MM.1S (cell line): ENCODE data around the gene TRAPPC4.
"Not testable (repeated sequence)": the region's sequence is repeated elsewhere in the genome, so short reads cannot be mapped to it uniquely, and the experiment has no call there.

Source experiments
- DNase-seq: peaks from one replicate; pipeline ENCODE4 v3.0.0-alpha.2; 2015
- H2AFZ ChIP-seq: fragments of 300-600 bp; sonication (generic); 2 replicates; pipeline ENCODE4 v1.6.0; 2016; ENCODE audit warnings: antibody characterized with exemption, low read length
- H3F3A ChIP-seq: fragments of 300-600 bp; sonication (generic); 2 replicates; pipeline ENCODE4 v1.6.1; 2016; ENCODE audit warnings: mild to moderate bottlenecking, antibody characterized with exemption, low read length, moderate library complexity, mixed read lengths; ENCODE audit not compliant: insufficient read depth
- H3K27ac ChIP-seq: fragments of 300-600 bp; sonication (generic); 2 replicates; pipeline ENCODE4 v1.5.1; 2016; ENCODE audit warnings: mild to moderate bottlenecking, low read length
- H3K27me3 ChIP-seq: fragments of 300-600 bp; sonication (generic); replicated peaks from 2 replicates; pipeline ENCODE4 v1.6.0; 2016; ENCODE audit warnings: low read length; ENCODE audit not compliant: insufficient read depth
- H3K36me3 ChIP-seq: fragments of 300-600 bp; sonication (generic); replicated peaks from 2 replicates; pipeline ENCODE4 v1.6.1; 2016; ENCODE audit warnings: mild to moderate bottlenecking, low read length, mixed read lengths; ENCODE audit not compliant: insufficient read depth
- H3K4me1 ChIP-seq: fragments of 300-600 bp; sonication (generic); 2 replicates; pipeline ENCODE4 v1.6.1; 2016; ENCODE audit warnings: low read length, mixed read lengths
- H3K4me2 ChIP-seq: fragments of 300-600 bp; sonication (generic); 2 replicates; pipeline ENCODE4 v1.6.0; 2016; ENCODE audit warnings: low read depth, low read length
- H3K4me3 ChIP-seq: fragments of 300-600 bp; sonication (generic); 2 replicates; pipeline ENCODE4 v1.5.1; 2016; ENCODE audit warnings: low read length, mixed read lengths
- H3K79me2 ChIP-seq: fragments of 300-600 bp; sonication (generic); 2 replicates; pipeline ENCODE4 v1.6.1; 2016; ENCODE audit warnings: mixed run types, low read length, mixed read lengths
- H3K9ac ChIP-seq: fragments of 300-600 bp; sonication (generic); 2 replicates; pipeline ENCODE4 v1.6.1; 2016; ENCODE audit warnings: low read length, mixed read lengths
- H3K9me2 ChIP-seq: fragments of 300-600 bp; sonication (generic); replicated peaks from 2 replicates; pipeline ENCODE4 v1.6.1; 2016; ENCODE audit warnings: mild to moderate bottlenecking, low read length, mixed read lengths; ENCODE audit not compliant: insufficient read depth
- H3K9me3 ChIP-seq: fragments of 300-600 bp; sonication (generic); replicated peaks from 2 replicates; pipeline ENCODE4 v1.6.1; 2016; ENCODE audit warnings: mild to moderate bottlenecking, low read length, mixed read lengths; ENCODE audit not compliant: insufficient read depth
- H4K20me1 ChIP-seq: fragments of 300-600 bp; sonication (generic); 2 replicates; pipeline ENCODE4 v1.6.1; 2016; ENCODE audit warnings: mild to moderate bottlenecking, low read length, moderate library complexity, mixed read lengths; ENCODE audit not compliant: insufficient read depth
- CTCF ChIP-seq: fragments of 300-600 bp; sonication (generic); IDR thresholded peaks from 2 replicates; pipeline ENCODE4 v1.5.1; 2016; ENCODE audit warnings: antibody characterized with exemption, low read length, mixed read lengths
- EZH2 ChIP-seq: fragments of 300-600 bp; sonication (generic); optimal IDR thresholded peaks from 2 replicates; pipeline ENCODE3; 2017; ENCODE audit warnings: low read depth, mild to moderate bottlenecking, antibody characterized with exemption, low read length, mixed read lengths
- EZH2phosphoT487 ChIP-seq: fragments of 300-600 bp; sonication (generic); IDR thresholded peaks from 2 replicates; pipeline ENCODE4 v1.6.1; 2018; ENCODE audit warnings: antibody characterized with exemption, low read length

The TRAPPC4 gene

DNA sequence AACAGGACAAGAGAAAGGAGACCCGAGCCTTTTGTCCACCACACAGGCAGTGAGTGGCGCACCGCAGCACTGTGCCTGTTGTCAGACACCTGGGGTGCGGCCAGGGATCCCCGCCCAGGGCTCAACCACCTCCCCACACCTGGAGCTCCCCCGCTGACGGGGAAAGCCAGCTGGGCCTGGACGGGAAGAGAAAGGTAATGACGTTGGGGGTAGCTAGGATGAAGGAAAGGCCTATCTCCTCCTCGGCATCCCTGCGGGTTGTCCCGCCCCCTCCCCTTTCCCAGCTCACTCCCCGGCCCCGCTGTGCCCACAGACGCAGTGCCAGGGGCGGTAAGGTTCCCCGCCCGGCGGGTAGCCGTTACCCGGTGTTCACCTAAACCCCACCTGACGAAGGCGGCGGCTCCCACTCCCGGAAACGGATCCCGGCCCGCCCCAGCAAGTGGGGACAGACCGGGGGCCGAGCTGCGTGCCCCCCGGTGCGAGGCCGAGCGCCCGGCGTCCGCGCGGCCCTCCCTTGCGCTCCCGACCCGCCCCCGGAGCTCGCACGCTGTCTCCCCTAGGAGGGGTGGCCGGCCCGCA, 37.9 kb downstream of the TRAPPC4 start:
- H3K27me3 ChIP-seq = no peaks in the 10 kb centered on the region
- peak; percentile 8; the same call in 1 of the 2 replicates for TF ChIP-seq CTCF
- no peak for TF ChIP-seq EZH2phosphoT487
- H2AFZ ChIP-seq = peak overlapping the region; percentile 55
- peaks cover 18% of the 10 kb centered on the region for H3K36me3 ChIP-seq
- peak overlapping the region; percentile 80 for H3K4me2 ChIP-seq
- DNase-seq = peak; percentile 80
- no peaks in the 10 kb centered on the region for H3K9me3 ChIP-seq
- H3K4me1 ChIP-seq = peaks cover 9% of the 10 kb centered on the region
- H3K79me2 ChIP-seq = peaks cover 57% of the 10 kb centered on the region
- H4K20me1 ChIP-seq = 0 out of 2 replicates have a peak, but pooled peaks cover 9% of the 10 kb centered on the region
- peak overlapping the region; percentile 99 for H3K9ac ChIP-seq
- H3K9me2 ChIP-seq = no peaks in the 10 kb centered on the region
- peaks cover 11% of the 10 kb centered on the region for H3F3A ChIP-seq
- peak overlapping the region; percentile 94 for H3K27ac ChIP-seq
- peak overlapping the region; percentile 84 for H3K4me3 ChIP-seq

DNA sequence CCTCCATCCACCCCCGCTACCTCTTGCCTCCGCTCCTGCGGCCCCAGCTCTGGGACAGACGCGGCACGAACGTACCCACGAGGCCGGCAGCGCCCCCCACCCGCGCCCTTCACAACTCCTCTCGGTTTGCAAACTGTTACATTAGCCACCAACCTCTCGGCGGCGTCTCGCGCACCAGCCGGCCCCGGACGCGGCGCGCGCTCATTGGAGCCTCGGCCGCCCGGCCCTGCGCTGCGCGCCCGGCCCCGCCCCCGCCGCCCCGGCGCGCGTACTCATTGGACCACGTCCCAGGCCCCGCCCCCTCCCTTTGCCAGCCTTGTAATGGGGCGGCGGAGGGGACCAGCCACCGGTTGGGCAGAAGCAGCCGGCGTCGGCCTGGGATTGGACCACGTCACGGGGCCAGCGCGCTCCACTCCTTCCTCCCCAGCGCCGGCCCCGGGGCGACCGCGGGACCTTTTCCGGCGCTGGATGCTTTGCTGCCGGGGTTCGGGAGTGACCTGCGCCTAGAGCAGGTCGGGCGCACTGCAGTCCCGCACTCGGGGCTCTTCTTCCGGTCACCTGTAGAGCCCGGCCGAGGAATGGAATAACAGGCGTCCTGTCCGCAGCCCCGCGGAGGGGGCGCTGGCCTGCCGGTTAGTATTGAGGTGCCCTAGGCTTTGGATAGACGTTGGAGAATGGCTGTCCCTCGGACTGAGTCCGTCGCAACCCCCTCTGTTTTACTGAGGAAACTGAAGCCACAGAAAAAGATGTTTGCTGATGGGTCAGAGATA, 38.6 kb downstream of the TRAPPC4 start, which contains the start of gene HYOU1:
TSS of gene HYOU1 (minus strand) at position 206 of the 770 bp plus-strand sequence. CDS start 1,045 bp downstream, outside the sequence.
- peaks cover 9% of the 10 kb centered on the region for H3K4me1 ChIP-seq

DNA sequence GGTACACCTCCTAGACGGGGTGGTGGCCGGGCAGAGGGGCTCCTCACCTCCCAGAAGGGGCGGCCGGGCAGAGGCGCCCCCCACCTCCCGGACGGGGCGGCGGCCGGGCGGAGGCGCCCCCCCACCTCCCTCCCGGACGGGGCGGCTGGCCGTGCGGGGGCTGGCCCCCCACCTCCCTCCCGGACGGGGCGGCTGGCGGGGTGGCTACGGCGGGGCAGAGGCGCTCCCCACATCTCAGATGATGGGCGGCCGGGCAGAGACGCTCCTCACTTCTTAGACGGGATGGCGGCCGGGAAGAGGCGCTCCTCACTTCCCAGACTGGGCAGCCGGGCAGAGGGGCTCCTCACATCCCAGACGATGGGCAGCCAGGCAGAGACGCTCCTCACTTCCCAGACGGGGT, 40.6 kb downstream of the TRAPPC4 start:
- H3K9ac ChIP-seq, H3K36me3 ChIP-seq, H2AFZ ChIP-seq, H3K4me3 ChIP-seq, H4K20me1 ChIP-seq, H3K27me3 ChIP-seq, H3K4me2 ChIP-seq, H3K27ac ChIP-seq, H3K9me3 ChIP-seq, H3K9me2 ChIP-seq, DNase-seq, H3K4me1 ChIP-seq: not testable (repeated sequence)
- Histone ChIP-seq H3F3A (peaks cover 11% of the 10 kb centered on the region), H3K79me2 (peaks cover 35% of the 10 kb centered on the region)

More for the DNA sequence above, 38.6 kb downstream of the TRAPPC4 start, which contains the start of gene HYOU1:
- Histone ChIP-seq H3K79me2 (peaks cover 50% of the 10 kb centered on the region), H3K4me2 (peak within 1 kb of the TSS; percentile 83), H3F3A (peaks cover 11% of the 10 kb centered on the region), H4K20me1 (0 out of 2 replicates have a peak, but pooled peaks cover 9% of the 10 kb centered on the region), H3K9ac (peak within 1 kb of the TSS; percentile 99), H3K27ac (peak within 1 kb of the TSS; percentile 94), H2AFZ (peak within 1 kb of the TSS; percentile 91), H3K9me3 (no peaks in the 10 kb centered on the region), H3K27me3 (no peaks in the 10 kb centered on the region), H3K36me3 (peaks cover 18% of the 10 kb centered on the region), H3K4me3 (peak within 1 kb of the TSS; percentile 84), H3K9me2 (no peaks in the 10 kb centered on the region)
- peak; percentile 98 for DNase-seq
- TF ChIP-seq EZH2 = no peak
- peak; percentile 30 for TF ChIP-seq CTCF
- no peak for TF ChIP-seq EZH2phosphoT487

- Histone ChIP-seq H3F3A (peaks cover 10% of the 10 kb centered on the region), H3K4me3 (no peak overlapping the region), H2AFZ (no peak overlapping the region), H4K20me1 (no peaks in the 10 kb centered on the region), H3K9me3 (no peaks in the 10 kb centered on the region), H3K79me2 (peaks cover 32% of the 10 kb centered on the region), H3K27ac (no peak overlapping the region), H3K36me3 (no peaks in the 10 kb centered on the region), H3K4me2 (no peak overlapping the region), H3K9ac (no peak overlapping the region), H3K9me2 (no peaks in the 10 kb centered on the region), H3K27me3 (no peaks in the 10 kb centered on the region), H3K4me1 (peaks cover 6% of the 10 kb centered on the region; the same call in 1 of the 2 replicates)
- no peak for DNase-seq
- TF ChIP-seq EZH2 (no peak), CTCF (no peak), EZH2phosphoT487 (no peak)
Observed at GRCh38 chr11:119061256-119061655, 42.7 kb downstream of the TRAPPC4 start.
